ENCODE data around the gene MED26. TPM values are rescaled to one million over a fixed set of nuclear protein-coding genes. Genes with fewer than 3 reads are reported as not detected.

The MED26 gene
- total RNA-seq, 1 donor from 2014 or later = 13.3 TPM

DNA sequence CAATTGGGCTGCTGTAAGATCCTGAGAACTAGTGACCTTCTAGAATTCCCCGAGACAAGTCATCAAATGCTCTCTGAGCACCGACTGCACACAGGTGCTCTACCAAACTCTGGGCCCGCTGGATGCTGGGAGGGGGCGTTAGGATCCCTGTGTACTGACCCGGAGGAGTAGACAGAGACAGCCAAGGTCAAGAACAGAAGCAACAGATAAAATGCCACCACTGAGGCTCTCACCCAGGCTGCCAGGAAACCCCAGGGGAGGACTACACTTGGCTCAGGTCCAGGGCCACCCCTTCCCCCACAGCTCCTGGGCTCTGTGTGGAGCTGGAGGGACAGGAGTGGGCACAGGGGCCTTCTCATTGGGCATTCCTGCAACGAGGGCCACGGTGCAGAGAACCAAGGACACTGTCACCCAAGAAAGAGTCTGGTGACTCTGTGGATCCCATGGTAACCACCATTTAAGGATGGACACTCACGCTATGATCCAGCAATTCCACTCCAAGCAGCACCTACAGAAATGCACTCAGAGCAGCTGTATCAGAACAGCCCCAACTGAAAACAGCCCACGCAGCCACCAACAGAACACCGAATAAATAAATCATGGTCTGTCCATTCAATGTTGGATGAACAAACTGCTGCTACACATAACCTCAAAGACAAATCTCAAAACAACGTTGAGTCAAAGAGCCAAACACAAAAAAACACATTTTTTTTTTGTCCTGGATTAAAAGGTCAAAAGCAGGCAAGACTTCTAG is 39.0 kb downstream of the MED26 start:
- Mint-ChIP-seq H3K9me3 (no peaks in the 10 kb centered on the region), H3K27ac (peak overlapping the region; percentile 84), H3K4me1 (peaks cover 43% of the 10 kb centered on the region), H3K4me3 (no peak overlapping the region), H3K27me3 (ENCODE audit: low read depth) (no peaks in the 10 kb centered on the region), H3K36me3 (no peaks in the 10 kb centered on the region)
- no peak for DNase-seq (ENCODE audit: low spot score in 2 of 2, unreplicated experiment in 2 of 2)
- no peak for TF ChIP-seq CTCF (IDR thresholded peaks at IDR 0.05; ENCODE audit: unreplicated experiment)

DNA sequence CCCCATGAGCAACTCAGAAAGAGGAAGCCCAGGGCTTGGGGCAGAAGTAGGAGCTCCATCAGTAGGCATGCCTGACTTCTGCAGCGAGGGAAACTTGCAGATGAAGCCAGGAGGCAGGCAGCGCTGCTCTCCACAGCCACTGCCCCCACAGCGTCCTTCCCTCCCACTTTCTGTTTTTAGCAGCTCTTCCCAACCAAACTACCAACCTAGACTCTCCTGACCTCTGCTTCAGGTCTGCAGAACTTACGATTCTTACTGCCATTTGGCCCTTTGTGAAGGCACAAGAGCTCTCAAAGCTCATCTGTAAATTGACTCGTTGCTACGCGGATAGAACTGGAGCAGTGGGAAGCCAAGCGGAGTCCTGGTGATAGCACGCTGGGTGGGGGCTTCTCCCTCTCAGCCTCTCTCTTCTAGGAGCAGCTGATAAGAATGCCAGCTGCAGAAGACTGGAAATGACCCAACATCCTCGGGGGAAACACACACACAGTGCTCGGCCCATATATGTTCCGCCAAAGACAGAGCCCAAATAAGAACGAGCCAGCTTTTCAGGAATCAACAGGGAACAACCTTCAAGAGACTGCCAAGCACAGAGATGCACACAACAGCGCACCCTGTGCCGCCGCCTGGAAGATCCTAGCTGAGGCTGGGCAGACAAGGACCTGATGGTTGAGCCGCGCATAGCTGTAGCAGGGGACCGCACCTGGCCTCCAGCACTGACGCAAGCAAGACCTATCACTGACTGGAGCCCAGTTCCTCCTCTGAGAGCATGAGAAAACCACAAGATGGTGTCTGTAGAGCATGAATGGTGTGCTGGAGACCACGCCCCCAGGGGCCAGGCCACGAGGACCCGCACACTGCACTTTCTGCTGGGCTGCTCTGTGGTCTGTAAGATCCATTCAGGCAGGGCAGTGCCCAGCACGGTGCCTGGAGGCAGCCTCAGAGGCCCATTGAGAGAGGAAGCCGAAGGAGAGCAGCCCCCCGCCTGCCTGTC is 39.9 kb downstream of the MED26 start:
- Mint-ChIP-seq H3K4me3 (peak overlapping the region; percentile 6), H3K36me3 (no peaks in the 10 kb centered on the region), H3K27me3 (ENCODE audit: low read depth) (no peaks in the 10 kb centered on the region), H3K4me1 (peaks cover 48% of the 10 kb centered on the region), H3K9me3 (no peaks in the 10 kb centered on the region), H3K27ac (peak overlapping the region; percentile 84)
- no peak for DNase-seq (ENCODE audit: low spot score in 2 of 2, unreplicated experiment in 2 of 2)
- TF ChIP-seq CTCF (IDR thresholded peaks at IDR 0.05; ENCODE audit: unreplicated experiment) = no peak

DNA sequence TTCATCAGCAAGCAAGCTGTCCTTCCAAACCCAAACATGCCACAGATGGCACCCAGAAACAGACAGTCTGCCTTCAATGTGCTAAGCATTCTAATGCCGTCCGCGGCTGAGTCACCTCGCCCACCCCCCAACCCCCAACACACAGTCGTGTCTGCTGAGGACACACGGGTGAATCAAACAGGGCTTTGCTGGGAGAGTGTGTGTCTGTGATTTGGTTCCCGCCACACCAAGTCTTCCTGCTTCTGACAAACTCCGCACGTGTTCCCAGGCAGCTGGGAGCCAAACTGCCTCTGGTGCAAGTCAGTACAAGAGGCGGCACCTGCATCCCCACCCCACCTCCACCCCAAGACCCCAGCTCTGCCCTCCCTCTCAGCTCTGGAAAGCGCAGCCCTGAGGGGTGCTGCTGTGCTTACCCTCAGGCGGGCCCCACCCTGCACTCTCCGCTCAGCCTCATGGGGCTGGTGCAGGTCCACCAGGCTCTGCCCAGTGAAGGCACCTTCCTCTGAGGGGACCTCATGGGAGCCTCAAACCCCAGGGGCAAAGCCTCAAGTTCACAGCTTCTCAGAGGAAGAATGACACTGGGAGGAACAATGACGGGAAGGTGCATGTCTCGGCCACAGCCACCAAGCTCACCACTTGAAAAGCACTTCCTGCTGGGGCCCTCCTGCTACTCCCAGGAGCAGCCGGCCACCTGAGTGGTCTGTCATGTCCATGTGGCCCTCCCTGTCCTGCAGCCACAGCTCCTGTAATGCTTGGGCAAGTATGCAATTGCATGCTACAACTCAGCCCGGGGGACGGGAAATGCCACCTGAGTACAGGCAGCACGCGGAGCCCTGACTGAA is 40.8 kb downstream of the MED26 start:
- peak overlapping the region; percentile 84 for H3K27ac Mint-ChIP-seq
- peaks cover 48% of the 10 kb centered on the region for H3K4me1 Mint-ChIP-seq
- H3K9me3 Mint-ChIP-seq = no peaks in the 10 kb centered on the region
- H3K4me3 Mint-ChIP-seq = no peak overlapping the region
- no peaks in the 10 kb centered on the region for H3K36me3 Mint-ChIP-seq
- H3K27me3 Mint-ChIP-seq (ENCODE audit: low read depth) = no peaks in the 10 kb centered on the region
- DNase-seq (ENCODE audit: low spot score in 2 of 2, unreplicated experiment in 2 of 2) = no peak
- no peak for TF ChIP-seq CTCF (IDR thresholded peaks at IDR 0.05; ENCODE audit: unreplicated experiment)

- no peak overlapping the region for H3K4me3 Mint-ChIP-seq
- DNase-seq (ENCODE audit: low spot score in 2 of 2, unreplicated experiment in 2 of 2) = no peak
- peaks cover 48% of the 10 kb centered on the region for H3K4me1 Mint-ChIP-seq
- TF ChIP-seq CTCF (IDR thresholded peaks at IDR 0.05; ENCODE audit: unreplicated experiment) = no peak
- no peaks in the 10 kb centered on the region for H3K36me3 Mint-ChIP-seq
- H3K9me3 Mint-ChIP-seq = no peaks in the 10 kb centered on the region
- H3K27me3 Mint-ChIP-seq (ENCODE audit: low read depth) = no peaks in the 10 kb centered on the region
- peak overlapping the region; percentile 48 for H3K27ac Mint-ChIP-seq
Measured at GRCh38 chr19:16586477-16586871, 41.5 kb downstream of the MED26 start.

GRCh38 chr19:16585808-16586476 is 42.1 kb downstream of the MED26 start:
- no peaks in the 10 kb centered on the region for H3K27me3 Mint-ChIP-seq (ENCODE audit: low read depth)
- H3K27ac Mint-ChIP-seq = peak overlapping the region; percentile 60
- no peaks in the 10 kb centered on the region for H3K36me3 Mint-ChIP-seq
- DNase-seq (ENCODE audit: low spot score in 2 of 2, unreplicated experiment in 2 of 2) = no peak
- H3K9me3 Mint-ChIP-seq = no peaks in the 10 kb centered on the region
- peaks cover 48% of the 10 kb centered on the region for H3K4me1 Mint-ChIP-seq
- no peak overlapping the region for H3K4me3 Mint-ChIP-seq
- no peak for TF ChIP-seq CTCF (IDR thresholded peaks at IDR 0.05; ENCODE audit: unreplicated experiment)

Measured in mesothelial cell of epicardium (in vitro differentiated cells).